Fibroblast of the aortic adventitia (primary cell): ENCODE data around the gene CACNA1F. TPM values are rescaled to one million over a fixed set of nuclear protein-coding genes. Genes with fewer than 3 reads are reported as not detected.

Experiments
- DNase-seq: peaks from one replicate; pipeline ENCODE4 v3.0.0-alpha.2; 2010; ENCODE audit warnings: low read depth
- H3K4me3 ChIP-seq: 2 replicates; pipeline ENCODE4 v1.5.1; 2011; ENCODE audit warnings: low read depth, mild to moderate bottlenecking, control low read depth, low read length, moderate library complexity
- CTCF ChIP-seq: IDR thresholded peaks from 2 replicates; pipeline ENCODE4 v1.5.1; 2011; ENCODE audit warnings: mild to moderate bottlenecking, low read length, control low read depth, inconsistent platforms; ENCODE audit not compliant: insufficient read depth
- total RNA-seq: library from RNA; depleted of rRNA; stranded (reverse); fragments of >200 nt; gene quantifications from 2 replicates; pipeline ENCODE4 v1.2.3, GENCODE V29; 2012; ENCODE audit warnings: low replicate concordance

The CACNA1F gene
- total RNA-seq, 1 donor = not detected

DNA sequence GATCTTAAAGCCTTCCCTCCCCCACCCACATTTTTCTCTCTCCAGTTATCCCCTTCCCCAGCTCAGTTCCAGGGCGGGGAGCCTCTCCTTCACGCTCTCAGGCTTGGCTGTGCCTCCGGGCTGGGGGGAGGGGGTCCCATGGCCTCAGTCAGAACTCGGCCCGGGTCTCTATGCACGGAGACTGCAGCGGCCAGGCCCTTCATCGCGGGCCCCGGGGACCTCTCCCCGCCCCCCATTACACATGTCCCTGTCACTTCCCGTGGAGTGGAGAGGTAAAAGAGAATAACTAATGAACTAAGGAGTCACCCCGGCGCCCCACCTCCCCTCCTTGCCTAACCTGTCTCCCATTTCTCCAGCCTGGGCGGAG, 46.1 kb downstream of the CACNA1F start:
- H3K4me3 ChIP-seq = no peak overlapping the region
- no peak for TF ChIP-seq CTCF
- no peak for DNase-seq

DNA sequence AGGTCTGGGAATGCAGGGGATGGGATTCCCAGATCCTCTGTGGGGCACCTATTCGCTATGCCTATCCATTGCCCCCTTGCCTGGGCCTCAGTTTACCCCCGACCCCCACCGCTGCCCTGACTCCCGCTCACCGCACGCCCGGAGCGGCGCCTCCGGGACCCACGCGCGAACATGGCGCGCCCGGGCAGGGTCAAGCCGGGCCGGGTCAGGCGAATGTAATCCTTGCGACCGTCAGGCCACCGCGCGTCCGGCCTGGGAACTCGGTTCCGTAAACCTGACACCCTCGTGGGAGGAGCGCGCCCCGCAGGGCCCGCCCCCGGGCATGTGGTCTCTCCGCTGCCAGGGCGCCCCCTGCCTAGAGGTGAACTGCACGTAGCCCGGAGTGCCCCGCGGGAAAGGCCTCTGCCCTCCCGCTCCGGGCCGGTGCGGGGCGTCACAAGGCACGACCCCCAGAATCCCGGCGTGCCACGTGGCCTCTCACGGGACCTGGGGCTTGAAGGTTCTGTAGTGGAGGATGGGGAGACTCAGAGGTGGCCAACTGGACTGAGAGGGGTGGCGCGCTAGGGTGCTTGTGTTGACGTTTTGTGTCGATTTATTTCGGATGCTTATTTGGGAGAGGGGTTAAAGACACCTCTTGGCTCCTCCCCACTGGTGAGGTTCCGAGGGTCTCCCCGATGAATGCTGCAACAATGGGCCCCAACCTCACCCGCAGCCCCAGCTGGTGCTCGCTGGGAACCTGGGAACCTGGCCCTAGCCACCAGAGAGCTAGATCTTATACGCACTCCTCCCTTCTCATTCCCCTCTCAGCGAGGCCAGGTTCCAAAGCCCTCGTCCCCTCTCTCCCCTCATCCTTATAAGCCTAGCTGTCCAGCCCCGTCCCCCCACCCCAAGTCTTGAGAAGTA, 46.8 kb downstream of the CACNA1F start, which contains the start of gene PRICKLE3:
TSS of gene PRICKLE3 (minus strand) at position 249 of the 903 bp plus-strand sequence. CDS start at position 173, 76 bp downstream.
- TF ChIP-seq CTCF = peak; percentile 29
- peak; percentile 38 for DNase-seq
- peak within 1 kb of the TSS; percentile 76 for H3K4me3 ChIP-seq

GRCh38 chrX:49184294-49185281, 48.6 kb downstream of the CACNA1F start:
- DNase-seq = peak; percentile 88

GRCh38 chrX:49183701-49184281, 49.3 kb downstream of the CACNA1F start:
- TF ChIP-seq CTCF = no peak
- no peak for DNase-seq
- H3K4me3 ChIP-seq = peak overlapping the region; percentile 48

More at GRCh38 chrX:49184294-49185281, 48.6 kb downstream of the CACNA1F start:
- peak overlapping the region; percentile 76 for H3K4me3 ChIP-seq
- no peak for TF ChIP-seq CTCF

GRCh38 chrX:49179358-49179757, 53.8 kb downstream of the CACNA1F start:
- no peak for TF ChIP-seq CTCF

GRCh38 chrX:49178537-49178936, 54.6 kb downstream of the CACNA1F start:
- no peak overlapping the region for H3K4me3 ChIP-seq
- no peak for DNase-seq
- no peak for TF ChIP-seq CTCF

More at GRCh38 chrX:49179358-49179757, 53.8 kb downstream of the CACNA1F start:
- no peak for DNase-seq
- no peak overlapping the region for H3K4me3 ChIP-seq
